ENCODE results near the gene CEP85. TPM values are rescaled to one million over a fixed set of nuclear protein-coding genes. Genes with fewer than 3 reads are reported as not detected.
A peak's percentile ranks its signal among the peaks of the same experiment; 100 is the strongest.

CEP85 gene
- total RNA-seq, 2 experiments from 2014 or later = 35.5 to 37.7 TPM

DNA sequence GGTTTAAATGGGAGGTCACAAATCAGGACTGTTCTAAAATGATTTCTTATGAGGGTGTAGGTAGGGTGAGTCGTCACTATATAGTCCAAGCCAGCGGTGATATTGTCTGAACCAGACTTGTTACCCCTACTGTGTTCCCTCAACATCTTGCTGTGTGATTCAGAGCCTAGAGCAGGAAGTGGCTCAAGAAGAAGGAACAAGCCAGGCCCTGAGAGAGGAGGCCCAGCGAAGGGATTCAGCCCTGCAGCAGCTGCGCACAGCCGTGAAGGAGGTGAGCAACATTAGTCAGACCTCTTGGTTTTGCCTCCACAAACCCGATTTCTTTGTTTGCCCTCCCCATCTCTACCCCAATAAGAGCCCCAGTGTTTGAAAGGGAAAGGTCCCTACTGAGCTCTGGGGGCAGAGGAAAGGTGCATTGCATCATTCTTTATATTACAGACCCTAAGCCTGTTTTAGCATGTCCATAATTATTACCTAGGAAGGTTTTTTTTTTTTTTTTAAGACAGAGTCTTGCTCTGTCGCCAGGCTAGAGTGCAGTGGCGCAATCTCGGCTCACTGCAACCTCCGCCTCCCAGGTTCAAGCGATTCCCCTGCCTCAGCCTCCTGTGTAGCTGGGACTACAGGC is 40.9 kb downstream of the CEP85 start:
- ChIA-PET CTCF (interaction anchor here (0.6 to 17.9 kb wide), 20 partner anchors 8 to 1697 kb away, joined by 3 to 883 read pairs (median 8); partner anchors contain the start of genes CD52, CEP85, UBXN11 and ZNF593), POLR2A (interaction anchor here (1.0 to 19.9 kb wide), 11 partner anchors 12 to 513 kb away, joined by 3 to 1302 read pairs (median 6); partner anchors contain the start of genes CD52, CEP85, HMGN2 and PIGV)
- peaks cover 54% of the 10 kb centered on the region for H3K4me1 Mint-ChIP-seq
- H3K27me3 Mint-ChIP-seq = no peaks in the 10 kb centered on the region
- DNase-seq = no peak
- no peaks in the 10 kb centered on the region for H3K9me3 Mint-ChIP-seq
- H3K27ac Mint-ChIP-seq = peak overlapping the region; percentile 96
- no peak overlapping the region for H3K4me3 Mint-ChIP-seq
- H3K36me3 Mint-ChIP-seq (ENCODE audit: low read depth) = peaks cover 77% of the 10 kb centered on the region

DNA sequence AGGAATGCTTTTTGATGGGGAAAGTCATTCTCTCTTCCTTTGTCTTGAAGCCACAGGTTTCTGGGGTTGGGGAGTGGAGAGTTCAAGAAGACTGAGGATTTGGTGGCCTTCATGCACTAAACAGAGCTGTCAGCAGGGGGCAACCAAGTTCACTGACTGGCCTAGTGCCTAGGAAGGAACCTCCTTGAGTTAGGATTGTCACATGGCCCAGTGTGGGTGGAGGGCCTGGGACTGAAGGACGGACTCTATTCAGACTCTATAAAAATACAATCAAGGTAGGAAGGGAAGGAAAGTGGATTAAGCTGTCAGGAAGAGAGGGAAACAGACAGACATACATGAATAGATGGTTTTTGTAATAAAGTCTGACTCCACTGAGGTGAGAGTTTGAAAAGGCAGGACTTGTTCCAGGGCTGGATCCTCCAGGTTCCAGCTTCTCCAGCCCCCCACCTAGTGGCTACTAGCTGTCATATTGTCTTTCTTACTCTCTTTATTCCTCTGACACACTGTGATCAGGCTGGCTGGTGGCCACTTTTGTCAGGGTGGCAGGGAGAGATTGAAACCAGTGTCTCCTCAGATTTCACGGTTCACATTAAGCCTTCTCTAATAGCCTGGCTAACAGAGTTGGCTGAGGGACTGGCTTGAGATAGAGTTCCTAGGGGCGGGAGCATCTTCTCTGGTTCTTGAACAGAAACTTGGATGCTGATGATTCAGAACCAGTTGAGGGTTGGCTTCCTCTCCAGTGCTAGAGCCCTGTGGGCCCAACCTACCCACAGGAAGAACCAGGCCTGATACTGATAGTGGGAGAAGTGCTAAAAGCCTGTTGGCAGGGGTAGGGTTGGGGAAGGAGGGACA is 41.8 kb downstream of the CEP85 start:
- Mint-ChIP-seq H3K27me3 (no peaks in the 10 kb centered on the region), H3K4me3 (peak overlapping the region; percentile 52), H3K4me1 (peaks cover 57% of the 10 kb centered on the region), H3K9me3 (no peaks in the 10 kb centered on the region), H3K36me3 (ENCODE audit: low read depth) (peaks cover 75% of the 10 kb centered on the region), H3K27ac (peak overlapping the region; percentile 96)
- DNase-seq = peak; percentile 82
- POLR2A ChIA-PET = interaction anchor here (1.0 to 19.9 kb wide), 10 partner anchors 11 to 512 kb away, joined by 3 to 1302 read pairs (median 8); partner anchors contain the start of genes CD52, CEP85, HMGN2 and PIGV
- CTCF ChIA-PET = interaction anchor here (0.6 to 17.9 kb wide), 26 partner anchors 9 to 1698 kb away, joined by 3 to 883 read pairs (median 5); partner anchors contain the start of genes CD52, CEP85, UBXN11 and ZNF593

DNA sequence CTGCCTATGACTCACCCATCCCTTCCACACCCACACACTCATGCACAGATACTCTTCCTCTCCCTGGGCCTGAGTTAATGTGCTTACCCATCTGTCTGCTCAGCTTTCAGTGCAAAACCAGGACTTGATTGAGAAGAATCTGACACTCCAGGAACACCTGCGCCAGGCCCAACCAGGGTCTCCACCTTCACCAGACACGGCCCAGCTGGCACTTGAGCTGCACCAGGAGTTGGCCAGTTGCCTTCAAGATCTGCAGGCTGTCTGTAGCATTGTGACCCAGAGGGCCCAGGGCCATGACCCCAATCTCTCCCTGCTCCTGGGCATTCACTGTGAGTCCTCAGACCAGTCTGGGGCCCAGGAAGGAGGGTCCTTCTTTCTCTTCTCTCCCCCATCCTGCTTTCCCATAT is 42.4 kb downstream of the CEP85 start:
- Mint-ChIP-seq H3K27ac (peak overlapping the region; percentile 96), H3K27me3 (no peaks in the 10 kb centered on the region), H3K36me3 (ENCODE audit: low read depth) (peaks cover 76% of the 10 kb centered on the region), H3K9me3 (no peaks in the 10 kb centered on the region), H3K4me3 (peak overlapping the region; percentile 34), H3K4me1 (peaks cover 63% of the 10 kb centered on the region)
- CTCF ChIA-PET = interaction anchor here (0.6 to 17.9 kb wide), 22 partner anchors 10 to 443 kb away, joined by 3 to 883 read pairs (median 7); partner anchors contain the start of genes CD52, CEP85, UBXN11 and ZNF593
- POLR2A ChIA-PET = interaction anchor here (0.7 to 19.9 kb wide), 10 partner anchors 11 to 196 kb away, joined by 3 to 1302 read pairs (median 9); partner anchors contain the start of genes CD52, DHDDS, HMGN2 and UBXN11
- DNase-seq = no peak

DNA sequence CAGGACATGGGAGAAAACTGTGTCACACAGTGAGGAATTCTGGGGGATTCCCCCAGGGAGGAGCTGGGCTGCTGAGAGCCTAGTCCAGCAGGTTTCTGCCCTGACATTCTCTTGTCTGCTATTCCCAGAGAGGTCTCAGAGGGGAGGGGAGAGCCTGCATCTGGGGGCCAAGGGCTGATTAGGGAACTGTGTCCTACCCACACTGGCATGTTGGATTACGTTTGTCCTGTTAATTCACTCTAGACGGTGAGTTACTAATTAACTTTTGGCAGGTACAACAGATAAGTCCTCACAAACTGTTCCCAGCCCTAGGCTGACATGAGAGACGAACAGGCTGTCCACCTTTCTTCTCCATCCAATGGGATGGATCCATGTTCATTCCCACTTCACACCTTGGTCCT is 43.3 kb downstream of the CEP85 start:
- Mint-ChIP-seq H3K36me3 (ENCODE audit: low read depth) (peaks cover 78% of the 10 kb centered on the region), H3K9me3 (no peaks in the 10 kb centered on the region), H3K27me3 (no peaks in the 10 kb centered on the region), H3K27ac (peak overlapping the region; percentile 96), H3K4me3 (no peak overlapping the region), H3K4me1 (peaks cover 70% of the 10 kb centered on the region)
- ChIA-PET CTCF (interaction anchor here (0.8 to 17.9 kb wide), 11 partner anchors 10 to 139 kb away, joined by 3 to 883 read pairs (median 13); partner anchors contain the start of genes CD52, CEP85, UBXN11 and ZNF593), POLR2A (interaction anchor here (0.7 to 19.9 kb wide), 9 partner anchors 10 to 194 kb away, joined by 3 to 1302 read pairs (median 10); partner anchors contain the start of genes CD52, DHDDS, UBXN11 and ZNF593)
- no peak for DNase-seq

DNA sequence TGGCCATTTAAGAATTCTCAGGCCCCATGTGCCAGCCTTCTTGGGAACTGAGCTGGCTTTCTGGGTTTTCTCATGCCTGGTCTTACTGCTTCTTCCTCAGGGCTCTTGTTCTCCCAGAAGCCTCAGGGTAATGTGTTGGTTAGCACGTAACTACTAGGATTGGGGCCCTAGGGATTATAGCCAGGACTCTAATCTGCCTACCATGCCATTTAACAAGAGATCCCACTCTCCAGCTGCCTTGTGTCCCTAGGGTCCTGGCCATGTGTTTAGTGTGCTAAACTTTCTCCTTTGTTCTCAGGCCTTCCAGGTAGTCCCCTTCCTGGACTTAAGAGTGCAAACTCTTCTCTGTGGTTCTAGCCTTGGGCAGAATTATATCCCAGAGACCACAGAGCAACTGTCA is 43.7 kb downstream of the CEP85 start:
- POLR2A ChIA-PET = interaction anchor here (1.0 to 19.9 kb wide), 8 partner anchors 10 to 194 kb away, joined by 3 to 1302 read pairs (median 19); partner anchors contain the start of genes CD52, CEP85, DHDDS and UBXN11
- Mint-ChIP-seq H3K4me1 (peaks cover 74% of the 10 kb centered on the region), H3K27ac (peak overlapping the region; percentile 84), H3K4me3 (no peak overlapping the region), H3K27me3 (no peaks in the 10 kb centered on the region), H3K9me3 (no peaks in the 10 kb centered on the region), H3K36me3 (ENCODE audit: low read depth) (peaks cover 80% of the 10 kb centered on the region)
- no peak for DNase-seq
- CTCF ChIA-PET = interaction anchor here (1.1 to 17.9 kb wide), 9 partner anchors 10 to 139 kb away, joined by 3 to 883 read pairs (median 13); partner anchors contain the start of genes CD52, CEP85, UBXN11 and ZNF593

DNA sequence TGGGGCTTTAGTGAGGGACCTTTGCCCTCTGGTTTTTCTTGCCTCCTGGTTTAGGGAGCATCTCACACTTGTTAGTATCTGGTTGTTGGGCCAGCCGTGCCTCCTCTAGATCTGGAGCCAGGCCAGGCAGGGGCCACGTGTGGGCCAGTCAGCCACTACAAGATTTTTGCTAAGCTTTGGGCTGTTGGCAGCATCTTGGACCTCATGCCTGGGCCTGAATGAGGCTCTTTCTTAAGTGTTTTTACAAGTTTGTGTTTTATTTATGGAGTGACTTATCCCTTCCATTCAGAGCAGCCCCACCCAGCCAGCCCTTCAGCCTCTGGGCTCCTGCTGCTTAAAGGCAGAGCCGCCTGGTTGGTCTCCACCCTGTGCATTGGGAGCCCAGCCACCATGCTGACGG is 44.3 kb downstream of the CEP85 start:
- Mint-ChIP-seq H3K4me1 (peaks cover 80% of the 10 kb centered on the region), H3K27ac (peak overlapping the region; percentile 84), H3K4me3 (peak overlapping the region; percentile 28), H3K27me3 (no peaks in the 10 kb centered on the region), H3K9me3 (no peaks in the 10 kb centered on the region), H3K36me3 (ENCODE audit: low read depth) (peaks cover 80% of the 10 kb centered on the region)
- ChIA-PET POLR2A (interaction anchor here (1.2 to 19.9 kb wide), 7 partner anchors 9 to 193 kb away, joined by 3 to 1302 read pairs (median 26); partner anchors contain the start of genes CD52, CEP85, DHDDS and UBXN11), CTCF (interaction anchor here (1.1 to 17.9 kb wide), 7 partner anchors 9 to 139 kb away, joined by 3 to 883 read pairs (median 19); partner anchors contain the start of genes CD52, CEP85 and UBXN11)
- DNase-seq = no peak

DNA sequence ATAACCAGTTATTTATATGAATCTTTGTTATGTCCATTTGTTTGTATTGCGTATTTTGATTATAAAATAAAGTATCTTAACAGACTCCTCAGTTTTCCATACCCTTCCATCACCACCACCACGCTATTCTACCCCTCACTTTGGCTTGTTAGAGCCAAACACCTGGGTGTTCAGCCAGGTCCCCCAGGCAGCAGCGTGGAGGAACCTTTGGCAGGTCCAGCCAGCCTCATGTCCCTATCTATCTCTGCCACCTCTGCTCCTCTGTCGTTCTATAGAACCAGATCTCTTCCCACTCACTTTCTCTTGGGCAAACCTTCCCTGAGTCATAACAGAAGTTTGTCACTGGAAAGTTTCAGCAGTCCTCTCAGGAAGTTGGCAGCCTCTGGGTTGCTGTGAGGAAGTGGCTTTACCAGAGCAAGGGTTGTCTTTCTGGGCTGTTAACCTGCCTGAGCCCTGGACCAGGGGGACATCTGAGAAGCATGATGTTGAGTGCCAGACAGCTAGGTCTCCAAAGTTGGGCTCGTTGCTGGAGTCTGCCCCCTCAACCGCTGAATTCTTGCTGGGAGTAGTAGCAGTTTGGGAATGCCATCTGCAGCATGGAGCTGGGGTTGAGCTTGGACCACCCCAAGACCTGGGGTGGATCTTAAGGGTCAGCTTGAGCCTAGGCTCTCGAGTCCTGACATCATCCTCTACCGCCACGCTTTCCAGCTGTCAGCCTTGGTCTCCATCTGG is 44.9 kb downstream of the CEP85 start:
- DNase-seq = peak; percentile 49
- ChIA-PET POLR2A (interaction anchor here (0.8 to 19.9 kb wide), 15 partner anchors 8 to 374 kb away, joined by 3 to 1302 read pairs (median 5); partner anchors contain the start of genes CD52, CEP85, DHDDS and HMGN2), CTCF (interaction anchor here (1.1 to 17.9 kb wide), 11 partner anchors 7 to 138 kb away, joined by 3 to 883 read pairs (median 7); partner anchors contain the start of genes CD52, CEP85, UBXN11 and ZNF593)
- Mint-ChIP-seq H3K27ac (peak overlapping the region; percentile 84), H3K36me3 (ENCODE audit: low read depth) (peaks cover 84% of the 10 kb centered on the region), H3K4me3 (peak overlapping the region; percentile 81), H3K9me3 (no peaks in the 10 kb centered on the region), H3K27me3 (no peaks in the 10 kb centered on the region), H3K4me1 (peaks cover 86% of the 10 kb centered on the region)

DNA sequence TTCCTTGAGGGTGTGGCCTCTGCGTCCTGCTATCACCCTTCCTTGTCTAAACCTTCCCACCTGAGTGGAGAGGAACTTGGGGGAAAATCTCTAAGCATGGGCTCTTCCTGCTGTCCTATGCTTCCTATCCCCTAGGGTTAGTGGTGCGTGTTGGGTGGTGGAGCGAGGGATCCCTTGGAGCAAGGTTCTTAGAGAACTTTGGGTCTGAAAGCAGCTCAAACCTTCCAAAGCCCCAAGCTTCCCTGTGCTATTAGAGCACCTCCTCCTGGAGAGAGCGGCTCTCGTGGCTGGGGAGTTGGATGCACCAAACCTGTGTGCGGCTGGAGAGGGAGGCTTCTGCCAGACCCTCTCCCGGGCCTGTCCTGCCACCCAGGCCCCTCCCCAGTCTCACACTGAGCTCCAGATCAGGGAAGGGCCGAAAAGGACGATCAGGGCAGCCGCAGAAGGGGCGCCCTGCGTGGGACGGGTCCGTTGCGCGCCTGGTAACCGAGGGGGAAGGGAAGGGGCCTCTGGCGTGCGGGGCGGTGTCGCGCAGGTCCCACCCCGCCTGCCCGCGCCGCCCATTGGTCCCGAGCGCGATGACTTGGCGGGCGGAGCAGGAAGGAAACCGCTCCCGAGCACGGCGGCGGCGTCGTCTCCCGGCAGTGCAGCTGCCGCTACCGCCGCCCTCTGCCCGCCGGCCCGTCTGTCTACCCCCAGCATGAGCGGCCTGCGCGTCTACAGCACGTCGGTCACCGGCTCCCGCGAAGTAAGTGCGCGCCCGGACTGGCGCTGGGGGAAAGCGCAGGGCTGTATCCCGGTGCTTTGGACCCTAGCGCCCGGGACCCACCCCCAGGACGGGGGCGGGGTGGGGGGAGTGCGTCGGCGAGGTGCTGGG is 45.7 kb downstream of the CEP85 start, which contains the start of gene SH3BGRL3:
TSS of gene SH3BGRL3 (plus strand) at position 631 of the 877 bp plus-strand sequence. CDS start at position 701, 70 bp downstream.
- peak; percentile 90 for DNase-seq
- ChIA-PET POLR2A (interaction anchor here (0.8 to 19.9 kb wide), 15 partner anchors 8 to 375 kb away, joined by 3 to 1302 read pairs (median 5); partner anchors contain the start of genes CD52, CEP85, DHDDS and HMGN2), CTCF (interaction anchor here (1.1 to 17.9 kb wide), 10 partner anchors 8 to 137 kb away, joined by 3 to 883 read pairs (median 7); partner anchors contain the start of genes CD52, CEP85, UBXN11 and ZNF593)
- Mint-ChIP-seq H3K4me3 (peak within 1 kb of the TSS; percentile 81), H3K27me3 (no peaks in the 10 kb centered on the region), H3K9me3 (no peaks in the 10 kb centered on the region), H3K27ac (peak within 1 kb of the TSS; percentile 98), H3K36me3 (ENCODE audit: low read depth) (peaks cover 85% of the 10 kb centered on the region), H3K4me1 (peaks cover 87% of the 10 kb centered on the region)

DNA sequence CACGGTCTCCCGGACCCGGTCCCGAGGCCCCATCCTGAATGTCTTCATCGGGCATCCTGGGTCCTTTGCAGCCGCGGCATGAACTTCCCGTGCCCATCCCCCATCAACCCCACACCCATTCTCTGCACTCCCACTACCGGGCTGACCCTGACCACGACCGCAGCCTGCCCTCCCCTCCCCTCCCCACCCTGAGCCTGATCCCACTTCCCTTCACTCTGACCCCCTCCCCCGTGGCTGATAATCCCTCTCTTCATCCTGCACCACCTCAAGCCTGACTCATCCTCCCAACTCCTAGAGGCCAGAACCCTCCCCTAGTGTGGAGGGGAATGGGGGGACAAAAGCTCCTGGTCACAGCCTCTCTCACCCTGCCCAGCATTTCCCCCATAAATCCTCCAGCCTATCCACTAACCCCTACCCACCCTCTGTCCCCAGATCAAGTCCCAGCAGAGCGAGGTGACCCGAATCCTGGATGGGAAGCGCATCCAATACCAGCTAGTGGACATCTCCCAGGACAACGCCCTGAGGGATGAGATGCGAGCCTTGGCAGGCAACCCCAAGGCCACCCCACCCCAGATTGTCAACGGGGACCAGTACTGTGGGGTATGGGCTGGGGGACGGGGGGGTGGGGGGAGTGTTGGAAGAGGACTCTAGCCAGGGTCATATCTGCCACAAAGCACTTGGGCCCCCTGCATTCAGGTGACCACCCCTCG is 46.5 kb downstream of the CEP85 start:
- H3K27me3 Mint-ChIP-seq = no peaks in the 10 kb centered on the region
- H3K9me3 Mint-ChIP-seq = no peaks in the 10 kb centered on the region
- H3K27ac Mint-ChIP-seq = peak overlapping the region; percentile 98
- peaks cover 89% of the 10 kb centered on the region for H3K36me3 Mint-ChIP-seq (ENCODE audit: low read depth)
- DNase-seq = peak; percentile 54
- peaks cover 88% of the 10 kb centered on the region for H3K4me1 Mint-ChIP-seq
- H3K4me3 Mint-ChIP-seq = peak overlapping the region; percentile 81
- POLR2A ChIA-PET = interaction anchor here (1.1 to 19.9 kb wide), 12 partner anchors 7 to 376 kb away, joined by 3 to 1302 read pairs (median 9); partner anchors contain the start of genes CD52, CEP85, DHDDS and UBXN11
- CTCF ChIA-PET = interaction anchor here (0.9 to 17.9 kb wide), 8 partner anchors 8 to 136 kb away, joined by 3 to 883 read pairs (median 6); partner anchors contain the start of genes CD52 and UBXN11
